GM12873 (cell line): Measurements from ENCODE around the gene GHDC.

Source experiments
- CTCF ChIP-seq: IDR thresholded peaks from 2 replicates; pipeline ENCODE4 v1.5.1; 2012; ENCODE audit warnings: low read depth, mild to moderate bottlenecking, moderate library complexity, low read length, control low read depth; ENCODE audit not compliant: insufficient read depth; ENCODE audit errors: missing control alignments

Gene GHDC

GRCh38 chr17:42230225-42230624, 35.9 kb upstream of the GHDC start:
- TF ChIP-seq CTCF, result no peak

GRCh38 chr17:42227849-42228700, 33.8 kb upstream of the GHDC start:
- no peak for TF ChIP-seq CTCF

- no peak for TF ChIP-seq CTCF
Observed at GRCh38 chr17:42225646-42226045, 31.4 kb upstream of the GHDC start.

GRCh38 chr17:42224651-42225050, 30.4 kb upstream of the GHDC start:
- TF ChIP-seq CTCF, result no peak

GRCh38 chr17:42221886-42222745, 27.8 kb upstream of the GHDC start:
- TF ChIP-seq CTCF, result peak; percentile 83

GRCh38 chr17:42214156-42214555, 19.9 kb upstream of the GHDC start:
- no peak for TF ChIP-seq CTCF

GRCh38 chr17:42212382-42212781, 18.1 kb upstream of the GHDC start:
- no peak for TF ChIP-seq CTCF
